GM23248 (cell line): ENCODE data around the gene KCTD3. TPM values are rescaled to one million over a fixed set of nuclear protein-coding genes. Genes with fewer than 3 reads are reported as not detected.

ENCODE experiments used
- DNase-seq: peaks from one replicate; pipeline ENCODE4 v3.0.0-alpha.2; 2015
- H2AFZ ChIP-seq: fragments of 200-600 bp; sonication (generic); 2 replicates; pipeline ENCODE4 v1.6.1; 2016; ENCODE audit warnings: antibody characterized with exemption
- H3F3A ChIP-seq: fragments of 200-600 bp; sonication (generic); 2 replicates; pipeline ENCODE4 v1.6.1; 2016; ENCODE audit warnings: mild to moderate bottlenecking, antibody characterized with exemption, mixed run types; ENCODE audit not compliant: insufficient read depth
- H3K27ac ChIP-seq: fragments of 200-600 bp; sonication (generic); 2 replicates; pipeline ENCODE4 v1.5.1; 2016; ENCODE audit warnings: mild to moderate bottlenecking
- H3K27me3 ChIP-seq: fragments of 200-600 bp; sonication (generic); replicated peaks from 2 replicates; pipeline ENCODE4 v1.6.1; 2016; ENCODE audit warnings: mild to moderate bottlenecking; ENCODE audit not compliant: insufficient read depth
- H3K36me3 ChIP-seq: fragments of 200-600 bp; sonication (generic); 2 replicates; pipeline ENCODE4 v1.6.1; 2016; ENCODE audit warnings: low read depth, mild to moderate bottlenecking
- H3K4me1 ChIP-seq: fragments of 200-600 bp; sonication (generic); 2 replicates; pipeline ENCODE4 v1.6.1; 2016; ENCODE audit warnings: mild to moderate bottlenecking; ENCODE audit not compliant: insufficient read depth
- H3K4me2 ChIP-seq: fragments of 200-600 bp; sonication (generic); one replicate; pipeline ENCODE4 v1.6.1; 2016; ENCODE audit warnings: mild to moderate bottlenecking; ENCODE audit not compliant: unreplicated experiment
- H3K4me3 ChIP-seq: fragments of 200-600 bp; sonication (generic); 2 replicates; pipeline ENCODE4 v1.5.1; 2016; ENCODE audit warnings: mild to moderate bottlenecking
- H3K79me2 ChIP-seq: fragments of 200-600 bp; sonication (generic); 2 replicates; pipeline ENCODE4 v1.6.1; 2016; ENCODE audit warnings: mild to moderate bottlenecking; ENCODE audit not compliant: insufficient read depth
- H3K9ac ChIP-seq: fragments of 200-600 bp; sonication (generic); 2 replicates; pipeline ENCODE4 v1.6.1; 2016; ENCODE audit warnings: mild to moderate bottlenecking
- H3K9me2 ChIP-seq: fragments of 200-600 bp; sonication (generic); 2 replicates; pipeline ENCODE4 v1.6.1; 2016; ENCODE audit warnings: mixed run types, mild to moderate bottlenecking, moderate library complexity; ENCODE audit not compliant: insufficient read depth
- H3K9me3 ChIP-seq: fragments of 200-600 bp; sonication (generic); one replicate; pipeline ENCODE4 v1.6.1; 2017; ENCODE audit warnings: low read depth
- H4K20me1 ChIP-seq: fragments of 200-600 bp; sonication (generic); 2 replicates; pipeline ENCODE4 v1.6.0; 2016; ENCODE audit not compliant: insufficient read depth
- EZH2 ChIP-seq: fragments of 200-600 bp; sonication (generic); IDR thresholded peaks from 2 replicates; pipeline ENCODE4 v1.6.1; 2018; ENCODE audit warnings: antibody characterized with exemption, mild to moderate bottlenecking; ENCODE audit not compliant: insufficient read depth, poor library complexity, severe bottlenecking
- EZH2phosphoT487 ChIP-seq: fragments of 200-600 bp; sonication (generic); IDR thresholded peaks from 2 replicates; pipeline ENCODE4 v1.6.1; 2018; ENCODE audit warnings: antibody characterized with exemption, moderate library complexity, mild to moderate bottlenecking, low read depth; ENCODE audit not compliant: insufficient read depth
- WGBS, 2 experiments: methylation state at CpG; one replicate each; pipeline ENCODE4 v1.1.6; 2015 to 2017; ENCODE audit warnings: low lambda C conversion rate in 2 of 2, low coverage in 1 of 2; ENCODE audit errors: missing lambda C conversion rate in 2 of 2; 5-methylcytosine and 5-hydroxymethylcytosine counted together
- in situ Hi-C: fragments of 300-500 bp; cut with MboI; formaldehyde crosslinking; loops from 2 replicates; pipeline ENCODE4 v1.15.0; 2020
- polyA plus RNA-seq: library from polyadenylated mRNA; unstranded; fragments of >200 nt; fragmentation: Nextera tagmentation; extraction: Ambion mirVana; gene quantifications from 2 replicates; pipeline ENCODE4 v1.2.1, GENCODE V29; 2016
- total RNA-seq: library from RNA; depleted of rRNA; stranded (reverse); fragments of >200 nt; shearing (Covaris generic); gene quantifications from 2 replicates; pipeline ENCODE4 v1.2.3, GENCODE V29; 2014

Gene KCTD3
- total and polyA plus RNA-seq, 2 experiments from 2014 or later = 17.5 to 32.0 TPM

- H3K4me1 ChIP-seq = peaks cover 13% of the 10 kb centered on the region
- DNase-seq = peak; percentile 52
- TF ChIP-seq EZH2 (no peak), EZH2phosphoT487 (no peak)
- no peaks in the 10 kb centered on the region for H4K20me1 ChIP-seq
- peak overlapping the region; percentile 81 for H3K4me2 ChIP-seq
- WGBS, 2 experiments = 49 to 52% methylated on average over 8 of the region's 8 CpGs
- H2AFZ ChIP-seq = peak overlapping the region; percentile 73
- peak overlapping the region; percentile 31; the same call in 1 of the 2 replicates for H3K9ac ChIP-seq
- in situ Hi-C loops = loop anchor here (5.0 kb wide), 1 partner anchor 866 kb away; no protein-coding TSS in a partner anchor
- no peaks in the 10 kb centered on the region for H3K9me2 ChIP-seq
- H3K36me3 ChIP-seq = no peaks in the 10 kb centered on the region
- peak overlapping the region; percentile 51 for H3K4me3 ChIP-seq
- no peaks in the 10 kb centered on the region for H3K27me3 ChIP-seq
- 0 out of 2 replicates have a peak, but pooled peaks cover 4% of the 10 kb centered on the region for H3F3A ChIP-seq
- no peaks in the 10 kb centered on the region for H3K9me3 ChIP-seq
- H3K79me2 ChIP-seq = no peaks in the 10 kb centered on the region
- H3K27ac ChIP-seq = no peak overlapping the region
These were observed 43.8 kb upstream of the KCTD3 start for GRCh38 chr1:215523128-215523861.

- Histone ChIP-seq H3K4me1 (peaks cover 8% of the 10 kb centered on the region), H3K9ac (peak overlapping the region; percentile 31; the same call in 1 of the 2 replicates), H3F3A (no peaks in the 10 kb centered on the region), H3K9me2 (no peaks in the 10 kb centered on the region), H2AFZ (peak overlapping the region; percentile 73), H3K36me3 (no peaks in the 10 kb centered on the region), H3K4me3 (peak overlapping the region; percentile 51), H4K20me1 (no peaks in the 10 kb centered on the region), H3K79me2 (no peaks in the 10 kb centered on the region), H3K4me2 (peak overlapping the region; percentile 81), H3K27ac (no peak overlapping the region), H3K27me3 (no peaks in the 10 kb centered on the region), H3K9me3 (no peaks in the 10 kb centered on the region)
- no peak for TF ChIP-seq EZH2
- no peak for TF ChIP-seq EZH2phosphoT487
- 0 to 5% methylated on average over 2 of the region's 2 CpGs for WGBS, 2 experiments
- in situ Hi-C loops = loop anchor here (5.0 kb wide), 1 partner anchor 867 kb away; no protein-coding TSS in a partner anchor
- DNase-seq = peak; percentile 47
These were observed 43.2 kb upstream of the KCTD3 start for GRCh38 chr1:215523906-215524305.

DNA sequence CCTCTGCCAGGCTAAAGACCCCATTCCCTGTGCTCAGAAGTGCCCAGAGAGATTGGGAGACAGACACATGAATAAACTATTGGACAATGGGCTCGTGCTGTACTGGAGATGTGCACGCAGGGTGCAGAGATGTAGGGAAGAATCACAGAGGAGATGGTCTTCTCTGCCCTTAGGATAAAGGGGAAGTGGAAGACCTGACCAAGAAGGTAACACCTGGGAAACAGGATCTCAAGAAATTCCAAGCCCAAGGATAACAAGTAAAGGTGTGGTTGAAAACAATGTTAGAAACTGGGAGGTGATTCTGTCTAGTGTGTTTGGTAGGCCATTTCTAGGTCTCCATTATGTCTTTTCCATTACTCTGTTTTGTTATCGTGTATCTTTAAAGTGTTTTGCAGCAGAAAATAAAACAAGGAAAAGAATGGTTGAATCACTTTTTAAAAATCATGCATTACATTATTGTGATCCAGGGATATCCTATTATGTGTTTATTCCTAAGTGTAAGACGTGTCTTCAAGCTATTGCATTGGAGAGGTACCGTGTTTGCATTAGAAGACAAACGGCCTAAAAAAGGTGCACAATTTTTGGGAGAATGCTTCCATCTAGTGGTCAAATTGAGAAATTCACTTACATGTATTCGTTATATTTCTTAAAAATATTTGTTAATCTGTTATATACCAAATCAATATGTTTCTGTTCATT lies 40.8 kb upstream of the KCTD3 start:
- WGBS, 2 experiments = 29 to 30% methylated on average over 7 of the region's 7 CpGs
- Histone ChIP-seq H3F3A (no peaks in the 10 kb centered on the region), H3K36me3 (no peaks in the 10 kb centered on the region), H3K4me2 (no peak overlapping the region), H3K9me3 (no peaks in the 10 kb centered on the region), H3K9me2 (no peaks in the 10 kb centered on the region), H3K27ac (no peak overlapping the region), H2AFZ (no peak overlapping the region), H3K9ac (no peak overlapping the region), H3K27me3 (no peaks in the 10 kb centered on the region), H3K4me1 (peaks cover 13% of the 10 kb centered on the region), H3K79me2 (no peaks in the 10 kb centered on the region), H4K20me1 (no peaks in the 10 kb centered on the region), H3K4me3 (no peak overlapping the region)
- peak; percentile 62 for DNase-seq
- in situ Hi-C loops = loop anchor here (25.0 kb wide), 2 partner anchors 1189 to 1314 kb away; no protein-coding TSS in a partner anchor
- TF ChIP-seq EZH2phosphoT487 = no peak
- no peak for TF ChIP-seq EZH2

GRCh38 chr1:215526846-215527151 lies 40.3 kb upstream of the KCTD3 start:
- H3K4me1 ChIP-seq = peaks cover 13% of the 10 kb centered on the region
- H3K36me3 ChIP-seq = no peaks in the 10 kb centered on the region
- no peaks in the 10 kb centered on the region for H3K79me2 ChIP-seq
- no peaks in the 10 kb centered on the region for H3K9me3 ChIP-seq
- H3K27ac ChIP-seq = no peak overlapping the region
- no peaks in the 10 kb centered on the region for H3F3A ChIP-seq
- no peaks in the 10 kb centered on the region for H3K9me2 ChIP-seq
- TF ChIP-seq EZH2 (no peak), EZH2phosphoT487 (no peak)
- H3K4me3 ChIP-seq = no peak overlapping the region
- no peak overlapping the region for H3K4me2 ChIP-seq
- H3K9ac ChIP-seq = no peak overlapping the region
- DNase-seq = no peak
- no peak overlapping the region for H2AFZ ChIP-seq
- H4K20me1 ChIP-seq = no peaks in the 10 kb centered on the region
- no peaks in the 10 kb centered on the region for H3K27me3 ChIP-seq
- in situ Hi-C loops = loop anchor here (25.0 kb wide), 2 partner anchors 1189 to 1314 kb away; no protein-coding TSS in a partner anchor
